Measurements from ENCODE around the gene XRN2.
A peak's percentile ranks its signal among the peaks of the same experiment; 100 is the strongest.

The XRN2 gene

GRCh38 chr20:21301940-21302663 lies 1.0 kb upstream of the XRN2 start:
- no peak for DNase-seq

GRCh38 chr20:21302664-21303060 lies 469 bp upstream of the XRN2 start:
- no peak for DNase-seq

GRCh38 chr20:21303872-21304586 lies 898 bp downstream of the XRN2 start:
- DNase-seq, result peak; percentile 84

- no peak for DNase-seq
These were observed 5.2 kb downstream of the XRN2 start for GRCh38 chr20:21308340-21308739.

- no peak for DNase-seq
These were observed 6.7 kb downstream of the XRN2 start for GRCh38 chr20:21309678-21310467.

- peak; percentile 12 for DNase-seq
These were observed 9.8 kb downstream of the XRN2 start for GRCh38 chr20:21312813-21313474.

GRCh38 chr20:21315138-21315537 lies 12.0 kb downstream of the XRN2 start:
- peak; percentile 96 for DNase-seq

GRCh38 chr20:21322083-21322710 lies 19.1 kb downstream of the XRN2 start:
- peak; percentile 9 for DNase-seq

GRCh38 chr20:21322921-21323331 lies 19.8 kb downstream of the XRN2 start:
- DNase-seq, result peak; percentile 24

GRCh38 chr20:21323640-21324039 lies 20.5 kb downstream of the XRN2 start:
- DNase-seq, result peak; percentile 59

GRCh38 chr20:21324126-21324525 lies 21.0 kb downstream of the XRN2 start:
- no peak for DNase-seq

- DNase-seq, result peak; percentile 80
These were observed 22.2 kb downstream of the XRN2 start for GRCh38 chr20:21325296-21325695.

GRCh38 chr20:21326700-21327099 lies 23.6 kb downstream of the XRN2 start:
- DNase-seq, result no peak

GRCh38 chr20:21336455-21337151 lies 33.5 kb downstream of the XRN2 start:
- DNase-seq, result no peak

GRCh38 chr20:21338291-21338690 lies 35.2 kb downstream of the XRN2 start:
- DNase-seq, result no peak

- peak; percentile 68 for DNase-seq
These were observed 36.4 kb downstream of the XRN2 start for GRCh38 chr20:21339499-21339898.

- no peak for DNase-seq
These were observed 38.0 kb downstream of the XRN2 start for GRCh38 chr20:21340991-21341697.

GRCh38 chr20:21342656-21343345 lies 39.7 kb downstream of the XRN2 start:
- no peak for DNase-seq

- DNase-seq, result no peak
These were observed 41.2 kb downstream of the XRN2 start for GRCh38 chr20:21344206-21344900.

- no peak for DNase-seq
These were observed 41.8 kb downstream of the XRN2 start for GRCh38 chr20:21344961-21345360.
